ENCODE measurements around the gene OSTF1. TPM values are rescaled to one million over a fixed set of nuclear protein-coding genes. Genes with fewer than 3 reads are reported as not detected.

OSTF1 gene
- total RNA-seq, 1 donor from 2014 or later, result 25.1 TPM

- Histone ChIP-seq H3K27me3 (no peaks in the 10 kb centered on the region), H3K4me1 (no peaks in the 10 kb centered on the region), H3K9me3 (peaks cover 0 to 6% of the 10 kb centered on the region in 2 donors), H3K36me3 (peaks cover 2 to 28% of the 10 kb centered on the region in 2 donors), H3K4me3 (no peak overlapping the region), H3K27ac (peak overlapping the region in 1 of 2 donors; percentile 17)
- DNase-seq (ENCODE audit: low spot score in 2 of 2), result no peak
- TF ChIP-seq CTCF (IDR thresholded peaks at IDR 0.05), result no peak
- intact Hi-C loops (cut with DNase I), result no loop called here
Measured at GRCh38 chr9:75147638-75148037, 59.3 kb downstream of the OSTF1 start.

DNA sequence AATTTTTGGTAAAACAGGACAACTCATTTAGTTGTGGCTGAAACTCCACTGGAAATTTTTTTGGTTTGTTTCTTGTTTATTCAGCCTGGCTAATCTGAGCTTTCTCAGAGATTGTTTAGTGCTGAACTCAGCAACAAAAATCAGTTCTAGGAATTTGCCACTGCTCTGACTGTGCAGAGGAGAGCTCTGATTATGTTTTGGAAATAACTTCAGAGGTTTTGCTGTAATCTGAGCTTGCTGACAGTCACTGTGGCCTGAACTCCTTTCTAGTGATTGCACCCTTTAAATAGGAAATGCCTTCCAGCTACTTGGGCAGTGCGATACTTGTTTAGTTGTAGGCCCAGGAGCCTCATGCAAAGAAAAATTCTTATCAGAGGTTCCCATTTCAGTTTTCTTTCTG lies 60.2 kb downstream of the OSTF1 start:
- no peaks in the 10 kb centered on the region for H3K27me3 ChIP-seq
- no peak overlapping the region for H3K4me3 ChIP-seq
- H3K9me3 ChIP-seq, result peaks cover 0 to 6% of the 10 kb centered on the region in 2 donors
- DNase-seq (ENCODE audit: low spot score in 2 of 2), result no peak
- intact Hi-C loops (cut with DNase I), result no loop called here
- no peaks in the 10 kb centered on the region for H3K4me1 ChIP-seq
- peak overlapping the region in 1 of 2 donors; percentile 17 for H3K27ac ChIP-seq
- peaks cover 0 to 20% of the 10 kb centered on the region in 2 donors for H3K36me3 ChIP-seq
- TF ChIP-seq CTCF (IDR thresholded peaks at IDR 0.05), result no peak

- no peak overlapping the region for H3K27ac ChIP-seq
- intact Hi-C loops (cut with DNase I), result no loop called here
- no peak for DNase-seq (ENCODE audit: low spot score in 2 of 2)
Measured at GRCh38 chr9:75149841-75150241, 61.5 kb downstream of the OSTF1 start.

GRCh38 chr9:75150512-75150911 lies 62.2 kb downstream of the OSTF1 start:
- DNase-seq (ENCODE audit: low spot score in 2 of 2), result no peak
- Histone ChIP-seq H3K27ac (no peak overlapping the region), H3K36me3 (peaks cover 0 to 3% of the 10 kb centered on the region in 2 donors), H3K4me1 (no peaks in the 10 kb centered on the region), H3K4me3 (no peak overlapping the region), H3K9me3 (no peaks in the 10 kb centered on the region), H3K27me3 (no peaks in the 10 kb centered on the region)
- no peak for TF ChIP-seq CTCF (IDR thresholded peaks at IDR 0.05)
- intact Hi-C loops (cut with DNase I), result no loop called here

More at GRCh38 chr9:75149841-75150241, 61.5 kb downstream of the OSTF1 start:
- Histone ChIP-seq H3K9me3 (peaks cover 0 to under 1% of the 10 kb centered on the region in 2 donors), H3K4me3 (no peak overlapping the region), H3K4me1 (no peaks in the 10 kb centered on the region), H3K27me3 (no peaks in the 10 kb centered on the region), H3K36me3 (peaks cover 0 to 7% of the 10 kb centered on the region in 2 donors)
- TF ChIP-seq CTCF (IDR thresholded peaks at IDR 0.05), result no peak

GRCh38 chr9:75152416-75152815 lies 64.1 kb downstream of the OSTF1 start:
- intact Hi-C loops (cut with DNase I), result no loop called here
- Histone ChIP-seq H3K4me1 (no peaks in the 10 kb centered on the region), H3K4me3 (no peak overlapping the region), H3K36me3 (peaks cover 3 to 8% of the 10 kb centered on the region in 2 donors), H3K9me3 (no peaks in the 10 kb centered on the region), H3K27me3 (no peaks in the 10 kb centered on the region), H3K27ac (no peak overlapping the region)
- no peak for DNase-seq (ENCODE audit: low spot score in 2 of 2)
- no peak for TF ChIP-seq CTCF (IDR thresholded peaks at IDR 0.05)

GRCh38 chr9:75156858-75157257 lies 68.5 kb downstream of the OSTF1 start:
- Histone ChIP-seq H3K27me3 (no peaks in the 10 kb centered on the region), H3K27ac (no peak overlapping the region), H3K9me3 (no peaks in the 10 kb centered on the region), H3K4me1 (no peaks in the 10 kb centered on the region), H3K36me3 (peaks cover 3 to 5% of the 10 kb centered on the region in 2 donors), H3K4me3 (no peak overlapping the region)
- TF ChIP-seq CTCF (IDR thresholded peaks at IDR 0.05), result no peak
- no peak for DNase-seq (ENCODE audit: low spot score in 2 of 2)
- intact Hi-C loops (cut with DNase I), result no loop called here
